Cardiac septum (tissue), 1 donor: ENCODE data around the gene GRIA4. TPM values are rescaled to one million over a fixed set of nuclear protein-coding genes. Genes with fewer than 3 reads are reported as not detected.

Source experiments
- DNase-seq: peaks from one replicate; pipeline ENCODE4 v3.0.0-alpha.2; 2020; ENCODE audit warnings: low spot score
- intact Hi-C: fragments of 100-400 bp; cut with DNase I; formaldehyde crosslinking; loops from one replicate; pipeline ENCODE4 v1.14.0; 2022
- total RNA-seq: library from RNA; stranded (reverse); fragmentation: NEBNext Ultra II Directional; extraction: Animal tissue kit (Norgen Biotek cat#: 25700); gene quantifications from one replicate; pipeline ENCODE4 v1.2.1, GENCODE V29; 2021
- donor health status: DM: no; HTN: no; CAD: no.

GRIA4 gene
- total RNA-seq, 1 donor from 2014 or later = 0.43 TPM

DNA sequence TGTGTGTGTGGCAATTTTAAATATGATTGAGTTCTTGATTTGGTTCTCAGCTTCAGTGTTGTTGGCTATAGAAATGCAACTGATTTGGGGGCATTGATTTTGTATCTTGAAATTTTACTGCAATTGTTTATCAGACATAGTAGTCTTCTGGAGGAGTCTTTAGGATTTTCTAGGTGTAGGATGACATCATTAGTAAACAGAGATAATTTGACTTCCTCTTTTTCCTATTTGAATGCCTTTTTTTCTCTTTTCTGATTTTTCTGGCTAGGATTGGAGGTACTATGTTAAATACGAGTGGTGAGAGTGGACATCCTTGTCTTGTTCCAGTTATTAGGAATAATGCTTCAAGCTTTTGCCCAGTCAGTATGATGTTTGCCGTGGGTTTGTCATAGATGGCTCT is 287.3 kb downstream of the GRIA4 start:
- DNase-seq = no peak
- intact Hi-C loops = no loop called here

- DNase-seq = no peak
- intact Hi-C loops = no loop called here
Observed at GRCh38 chr11:105899772-105900171, 289.9 kb downstream of the GRIA4 start.

DNA sequence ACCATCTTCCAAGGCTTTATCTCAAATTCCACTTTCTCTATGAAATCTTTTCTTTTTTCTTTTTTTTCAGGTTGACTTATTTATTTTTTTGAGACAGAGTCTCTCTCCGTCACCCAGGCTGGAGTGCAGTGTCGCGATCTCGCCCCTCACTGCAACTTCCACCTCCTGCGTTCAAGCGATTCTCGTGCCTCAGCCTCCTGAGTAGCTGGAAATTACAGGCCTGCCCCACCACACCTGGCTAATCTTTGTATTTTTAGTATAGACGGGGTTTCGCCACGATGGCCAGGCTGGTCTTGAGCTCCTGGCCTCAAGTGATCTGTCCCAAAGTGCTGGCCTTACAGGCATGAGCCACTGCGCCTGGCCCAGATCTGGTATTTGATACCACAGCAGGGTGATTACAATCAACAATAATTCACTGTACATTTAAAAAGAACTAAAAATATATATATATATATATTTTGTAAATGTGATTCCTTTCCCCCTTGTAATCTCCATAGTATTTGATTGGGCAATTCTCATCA is 290.7 kb downstream of the GRIA4 start:
- DNase-seq = no peak
- intact Hi-C loops = no loop called here

GRCh38 chr11:105903113-105903512 is 293.2 kb downstream of the GRIA4 start:
- intact Hi-C loops = no loop called here
- DNase-seq = no peak

DNA sequence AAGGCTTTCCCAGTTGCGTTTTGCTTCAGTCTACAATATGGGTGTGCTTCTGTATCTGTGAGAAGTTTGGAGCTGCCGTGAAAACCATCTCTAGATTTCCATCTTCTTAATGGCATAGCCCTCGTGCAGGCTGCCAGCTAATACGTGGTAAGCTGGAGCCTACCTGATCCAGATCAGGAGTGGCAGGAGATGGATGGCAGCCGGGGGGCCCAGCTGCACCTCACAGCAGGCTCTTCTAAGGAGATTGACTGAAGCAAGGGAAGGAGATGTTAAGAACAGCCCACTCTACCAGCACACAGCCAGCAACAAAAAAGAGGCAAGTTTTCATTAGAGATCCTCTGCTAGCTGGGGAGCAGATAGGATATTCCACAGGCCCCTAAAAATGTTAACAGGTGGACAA is 296.6 kb downstream of the GRIA4 start:
- intact Hi-C loops = no loop called here
- DNase-seq = no peak

DNA sequence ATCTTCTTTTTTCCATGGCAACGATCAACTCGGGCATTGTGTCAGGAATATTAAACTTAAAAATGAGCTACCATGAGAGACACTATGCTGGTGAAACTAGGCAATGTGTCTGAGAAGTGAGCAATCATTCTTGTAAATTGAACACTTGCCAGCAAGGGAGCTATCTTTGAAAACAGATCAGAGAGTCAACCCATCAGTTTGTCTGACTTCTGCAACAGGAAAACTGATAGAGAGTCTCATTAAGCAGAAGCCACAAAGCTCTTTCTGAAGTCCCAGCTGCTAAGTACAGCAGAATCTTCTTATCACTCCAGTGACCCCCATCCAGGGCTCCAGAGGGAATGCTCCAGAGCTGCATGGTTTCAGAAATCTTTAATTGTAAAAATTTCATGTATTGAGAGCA is 297.4 kb downstream of the GRIA4 start:
- no peak for DNase-seq
- intact Hi-C loops = no loop called here

- DNase-seq = no peak
- intact Hi-C loops = no loop called here
Observed at GRCh38 chr11:105910095-105910715, 300.3 kb downstream of the GRIA4 start.

DNA sequence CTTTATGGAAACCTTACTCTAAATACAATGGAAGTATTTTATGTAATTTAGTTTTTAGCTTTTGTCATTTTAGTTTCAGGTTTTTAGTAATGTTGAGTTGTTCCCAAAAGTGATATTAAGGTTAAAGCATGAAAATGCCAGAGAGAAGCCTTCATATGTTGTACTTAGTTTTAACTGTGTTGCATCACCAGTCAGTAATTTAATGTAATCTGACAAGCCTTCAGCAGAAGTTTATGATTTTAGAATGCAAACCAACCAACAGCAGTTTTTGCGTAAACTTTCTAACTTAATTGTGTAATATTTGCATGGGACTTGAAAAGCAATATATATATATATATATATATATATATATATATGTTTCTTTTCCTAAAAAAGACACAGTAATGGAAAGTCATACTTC is 301.6 kb downstream of the GRIA4 start:
- DNase-seq = no peak
- intact Hi-C loops = no loop called here

DNA sequence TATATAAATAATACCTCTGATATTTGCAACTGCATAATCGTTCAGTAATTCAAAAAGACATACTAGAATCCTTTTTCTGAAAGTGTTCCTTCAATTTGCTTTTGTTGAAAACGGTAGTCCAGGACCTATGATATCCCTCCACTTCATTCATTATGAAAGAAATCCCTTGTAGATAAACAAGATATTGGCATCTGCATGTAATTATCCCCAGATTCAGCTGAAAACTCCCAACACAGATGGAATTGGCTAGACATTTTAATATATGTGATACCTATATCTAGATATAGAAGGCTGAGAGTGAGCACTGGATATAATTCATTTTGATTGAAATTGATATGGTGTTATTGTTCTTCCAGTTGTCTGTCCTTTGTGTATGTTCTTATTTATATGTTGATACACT is 302.8 kb downstream of the GRIA4 start:
- DNase-seq = no peak
- intact Hi-C loops = no loop called here

DNA sequence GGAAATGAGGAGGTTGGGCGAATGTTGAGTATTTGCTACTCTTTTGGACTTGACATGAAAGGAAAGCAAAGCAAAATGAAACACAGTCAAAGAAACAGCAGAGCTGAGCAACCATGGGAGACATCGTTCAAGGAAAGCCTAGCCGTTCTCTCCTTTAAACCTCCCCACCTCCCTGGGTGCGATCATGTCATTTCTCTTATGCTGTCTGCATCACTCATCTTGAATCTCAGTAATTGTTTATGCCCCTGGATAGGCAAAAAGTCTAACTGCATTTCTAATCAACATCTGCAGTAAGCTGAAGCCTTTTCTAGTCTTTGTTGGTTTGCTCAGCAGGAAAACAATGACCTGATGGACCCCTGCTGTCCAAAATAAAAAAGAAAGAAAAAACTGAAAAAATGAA is 305.1 kb downstream of the GRIA4 start:
- intact Hi-C loops = no loop called here
- no peak for DNase-seq

DNA sequence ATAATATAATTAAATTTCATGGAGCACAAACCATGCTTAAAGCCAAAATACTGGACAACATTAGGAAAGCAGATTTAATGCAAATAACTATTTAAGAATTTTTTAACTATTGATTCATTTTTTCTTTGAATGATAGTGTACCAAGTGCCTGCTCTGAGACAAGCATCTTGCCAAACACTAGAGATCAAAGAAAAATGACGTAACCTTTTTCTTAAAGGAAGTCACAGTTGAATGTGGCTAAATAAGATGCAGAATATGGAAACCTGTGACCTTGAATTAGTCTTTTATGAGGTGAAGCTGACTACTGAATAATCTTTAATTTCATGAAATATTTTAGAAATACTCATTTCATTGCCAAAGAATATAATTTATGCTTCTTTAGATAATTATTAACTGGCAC is 308.2 kb downstream of the GRIA4 start:
- intact Hi-C loops = no loop called here
- DNase-seq = no peak

GRCh38 chr11:105918600-105918999 is 308.7 kb downstream of the GRIA4 start:
- DNase-seq = no peak

DNA sequence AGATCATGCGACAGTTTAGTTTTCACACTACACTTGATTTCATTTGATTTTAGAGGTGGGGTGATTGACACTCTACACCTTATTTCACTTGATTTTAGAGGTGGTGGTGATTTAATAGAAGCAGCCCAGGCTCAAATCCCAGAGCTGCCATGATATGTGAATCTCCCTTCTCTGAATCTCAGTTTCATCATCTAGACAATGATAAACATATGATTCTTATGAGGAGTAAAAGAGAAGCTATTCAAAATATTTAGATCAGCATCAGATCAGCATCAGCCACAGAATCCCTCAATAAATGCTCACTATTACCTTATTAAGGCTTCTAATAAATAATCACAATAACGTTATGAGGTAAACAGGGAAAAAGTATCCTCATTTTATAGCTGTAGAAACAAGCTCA is 313.4 kb downstream of the GRIA4 start:
- intact Hi-C loops = no loop called here
- no peak for DNase-seq

More at GRCh38 chr11:105918600-105918999, 308.7 kb downstream of the GRIA4 start:
- intact Hi-C loops = no loop called here

- no peak for DNase-seq
- intact Hi-C loops = no loop called here
Observed at GRCh38 chr11:105923807-105924206, 313.9 kb downstream of the GRIA4 start.

GRCh38 chr11:105929084-105929955 is 319.4 kb downstream of the GRIA4 start:
- intact Hi-C loops = no loop called here
- no peak for DNase-seq

DNA sequence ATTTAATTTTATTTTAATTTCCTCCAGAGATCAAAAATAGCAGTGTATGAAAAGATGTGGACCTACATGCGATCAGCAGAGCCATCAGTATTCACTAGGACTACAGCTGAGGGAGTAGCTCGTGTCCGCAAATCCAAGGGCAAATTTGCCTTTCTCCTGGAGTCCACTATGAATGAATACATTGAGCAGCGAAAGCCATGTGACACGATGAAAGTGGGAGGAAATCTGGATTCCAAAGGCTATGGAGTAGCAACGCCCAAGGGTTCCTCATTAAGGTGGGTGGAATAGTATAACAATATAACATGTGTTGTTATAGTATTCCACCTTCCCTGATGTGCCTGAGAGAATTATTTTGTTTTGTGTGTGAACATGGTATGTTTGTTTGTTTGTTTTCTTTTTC is 323.8 kb downstream of the GRIA4 start:
- DNase-seq = no peak
- intact Hi-C loops = no loop called here

GRCh38 chr11:105935791-105936190 is 325.9 kb downstream of the GRIA4 start:
- intact Hi-C loops = no loop called here
- DNase-seq = no peak

DNA sequence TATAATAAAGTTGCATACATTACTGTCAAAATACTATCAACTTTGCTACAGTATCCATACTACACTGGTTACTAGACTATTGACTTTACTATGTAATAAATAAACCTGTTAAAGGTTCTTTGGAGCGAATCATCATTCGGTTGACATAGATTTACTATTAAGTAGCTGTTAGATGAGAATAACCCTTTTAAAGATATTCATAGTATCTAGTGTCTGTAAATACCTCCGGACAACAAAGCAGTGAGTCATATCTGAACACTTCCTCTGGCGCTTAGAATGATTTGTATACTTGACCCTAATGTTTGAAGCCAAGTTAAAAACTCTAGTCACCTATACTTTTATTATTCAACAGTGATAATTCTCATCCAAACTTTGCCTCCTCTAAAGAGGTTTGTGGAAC is 327.5 kb downstream of the GRIA4 start:
- no peak for DNase-seq
- intact Hi-C loops = no loop called here

DNA sequence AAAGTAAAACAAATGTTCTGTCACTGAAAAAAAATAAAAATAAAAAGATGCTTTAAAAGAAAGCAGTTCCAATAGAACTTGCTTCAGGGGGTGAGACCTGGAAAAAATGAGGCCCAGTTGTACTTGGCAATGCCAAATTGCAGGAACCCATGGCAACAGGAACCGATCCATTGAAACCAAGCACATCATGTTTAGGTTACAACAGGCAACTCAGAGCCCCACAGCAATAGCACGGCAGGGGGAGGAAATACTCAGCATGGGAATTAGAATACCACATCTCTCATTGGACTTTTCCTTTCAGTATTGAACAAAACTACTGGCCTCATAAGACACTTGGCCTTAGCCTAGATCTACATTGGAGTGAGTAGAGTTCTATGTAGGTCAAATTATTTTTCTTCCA is 327.9 kb downstream of the GRIA4 start:
- no peak for DNase-seq
- intact Hi-C loops = loop anchor here (2.0 kb wide), 1 partner anchor 35 kb away; no protein-coding TSS in a partner anchor

DNA sequence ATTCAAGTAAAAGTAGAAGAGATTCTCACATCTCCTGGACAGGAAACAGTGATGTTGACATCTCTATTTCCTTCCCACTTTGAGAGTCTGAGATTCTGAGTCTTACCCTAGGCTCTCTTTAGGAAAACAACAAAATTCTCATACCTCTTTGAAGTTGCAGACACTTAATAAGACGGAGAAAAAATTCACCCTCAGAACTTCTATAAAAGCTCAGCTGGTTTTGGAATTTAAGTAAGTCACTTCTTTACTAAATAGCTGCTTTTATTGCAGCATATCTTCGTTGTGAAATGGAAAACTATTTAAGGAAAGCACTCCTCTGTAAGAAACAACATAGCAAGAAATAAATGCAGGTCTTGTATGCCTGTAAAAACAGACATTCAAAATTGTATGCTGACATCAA is 333.0 kb downstream of the GRIA4 start:
- DNase-seq = no peak
- intact Hi-C loops = no loop called here
